Neural cell (in vitro differentiated cells): ENCODE data around the gene MED26. TPM values are rescaled to one million over a fixed set of nuclear protein-coding genes. Genes with fewer than 3 reads are reported as not detected.

Experiments
- H2AFZ ChIP-seq: fragments of 200-600, 300-800 bp; sonication (generic), shearing (Covaris generic); 2 replicates; pipeline ENCODE4 v1.6.0; 2014; ENCODE audit warnings: low read depth, mild to moderate bottlenecking, antibody characterized with exemption, low read length, moderate library complexity
- H3F3A ChIP-seq: fragments of 200-600 bp; shearing (Covaris generic); 2 replicates; pipeline ENCODE4 v1.6.1; 2016; ENCODE audit warnings: mild to moderate bottlenecking, moderate library complexity, mixed read lengths, antibody characterized with exemption, low read length; ENCODE audit not compliant: insufficient read depth, poor library complexity, severe bottlenecking
- H3K27ac ChIP-seq: fragments of 200-600, 300-800 bp; sonication (generic), shearing (Covaris generic); 2 replicates; pipeline ENCODE4 v1.5.1; 2014; ENCODE audit warnings: mild to moderate bottlenecking, low read length, moderate library complexity
- H3K27me3 ChIP-seq: fragments of 300-800, 200-600 bp; sonication (generic), shearing (Covaris generic); 2 replicates; pipeline ENCODE4 v1.6.0; 2014; ENCODE audit warnings: mild to moderate bottlenecking, low read depth, low read length, moderate library complexity; ENCODE audit not compliant: insufficient read depth
- H3K36me3 ChIP-seq: fragments of 300-800, 200-600 bp; sonication (generic), shearing (Covaris generic); 2 replicates; pipeline ENCODE4 v1.5.1; 2014; ENCODE audit warnings: mild to moderate bottlenecking, antibody characterized with exemption, low read length, moderate library complexity; ENCODE audit not compliant: insufficient read depth
- H3K4me2 ChIP-seq: fragments of 300-800, 200-600 bp; sonication (generic), shearing (Covaris generic); 2 replicates; pipeline ENCODE4 v1.6.0; 2014; ENCODE audit warnings: mild to moderate bottlenecking, low read length
- H3K4me3 ChIP-seq: fragments of 300-800, 200-600 bp; sonication (generic), shearing (Covaris generic); 2 replicates; pipeline ENCODE4 v1.5.1; 2014; ENCODE audit warnings: mild to moderate bottlenecking, low read length, moderate library complexity
- H3K79me2 ChIP-seq: fragments of 200-600 bp; shearing (Covaris generic); replicated peaks from 2 replicates; pipeline ENCODE4 v1.6.0; 2014; ENCODE audit warnings: mild to moderate bottlenecking, low read length, moderate library complexity; ENCODE audit not compliant: insufficient read depth
- H3K9ac ChIP-seq: fragments of 300-800, 200-600 bp; sonication (generic), shearing (Covaris generic); 2 replicates; pipeline ENCODE4 v1.6.1; 2016; ENCODE audit warnings: mild to moderate bottlenecking, low read length, mixed read lengths
- H3K9me2 ChIP-seq: fragments of 200-600 bp; shearing (Covaris generic); 2 replicates; pipeline ENCODE4 v1.6.1; 2016; ENCODE audit warnings: mild to moderate bottlenecking, low read length, mixed read lengths; ENCODE audit not compliant: insufficient read depth
- H3K9me3 ChIP-seq: fragments of 200-600, 300-800 bp; sonication (generic), shearing (Covaris generic); 2 replicates; pipeline ENCODE4 v1.6.1; 2016; ENCODE audit warnings: mild to moderate bottlenecking, mixed run types, low read length, moderate library complexity, mixed read lengths
- H4K20me1 ChIP-seq: fragments of 200-600 bp; shearing (Covaris generic); 2 replicates; pipeline ENCODE4 v1.6.1; 2016; ENCODE audit warnings: mild to moderate bottlenecking, mixed run types; ENCODE audit not compliant: insufficient read depth
- CTCF ChIP-seq: fragments of 450-650 bp; IDR thresholded peaks from 2 replicates; pipeline ENCODE4 v1.5.1; 2014; ENCODE audit warnings: antibody characterized with exemption, mild to moderate bottlenecking, moderate library complexity; ENCODE audit not compliant: poor library complexity, severe bottlenecking
- EZH2 ChIP-seq: fragments of 200-600, 300-800 bp; shearing (Covaris generic), sonication (generic); IDR thresholded peaks from 2 replicates; pipeline ENCODE4 v1.6.1; 2014; ENCODE audit warnings: antibody characterized with exemption, low read length, borderline replicate concordance, mild to moderate bottlenecking; ENCODE audit not compliant: insufficient read depth, poor library complexity, severe bottlenecking
- MXI1 ChIP-seq: fragments of 450-650 bp; conservative IDR thresholded peaks from 2 replicates; pipeline ENCODE4 v1.6.1; 2014; ENCODE audit warnings: antibody characterized with exemption, mild to moderate bottlenecking; ENCODE audit not compliant: poor library complexity, severe bottlenecking
- POLR2AphosphoS5 ChIP-seq: IDR thresholded peaks from 2 replicates; pipeline ENCODE4 v1.6.1; 2012
- RAD21 ChIP-seq: fragments of 450-650 bp; conservative IDR thresholded peaks from 2 replicates; pipeline ENCODE4 v1.6.1; 2014; ENCODE audit warnings: antibody characterized with exemption, mild to moderate bottlenecking, moderate library complexity
- REST ChIP-seq: IDR thresholded peaks from 2 replicates; pipeline ENCODE4 v1.6.1; 2012; ENCODE audit warnings: borderline replicate concordance
- SMC3 ChIP-seq: fragments of 450-650 bp; conservative IDR thresholded peaks from 2 replicates; pipeline ENCODE4 v1.6.1; 2014; ENCODE audit warnings: antibody characterized with exemption, mild to moderate bottlenecking, moderate library complexity; ENCODE audit not compliant: poor library complexity
- TAF1 ChIP-seq: IDR thresholded peaks from 2 replicates; pipeline ENCODE4 v1.6.1; 2012; ENCODE audit warnings: low read depth
- polyA plus RNA-seq: library from polyadenylated mRNA; depleted of rRNA; stranded (reverse); fragments of >200 nt; gene quantifications from 2 replicates; pipeline ENCODE4 v1.2.3, GENCODE V29; 2014

The MED26 gene
- polyA plus RNA-seq, 1 donor from 2014 or later = 4.2 TPM

GRCh38 chr19:16601378-16602052 is 26.5 kb downstream of the MED26 start:
- no peaks in the 10 kb centered on the region for H3K27me3 ChIP-seq
- no peaks in the 10 kb centered on the region for H4K20me1 ChIP-seq
- H3F3A ChIP-seq = no peaks in the 10 kb centered on the region
- H3K4me3 ChIP-seq = no peak overlapping the region
- no peak overlapping the region for H3K27ac ChIP-seq
- no peak overlapping the region for H3K9ac ChIP-seq
- no peaks in the 10 kb centered on the region for H3K9me2 ChIP-seq
- TF ChIP-seq EZH2 = no peak
- no peak for TF ChIP-seq SMC3
- no peak for TF ChIP-seq RAD21
- TF ChIP-seq MXI1 = no peak
- no peak for TF ChIP-seq REST
- no peak for TF ChIP-seq POLR2AphosphoS5
- no peak for TF ChIP-seq TAF1
- no peak overlapping the region for H3K4me2 ChIP-seq
- no peaks in the 10 kb centered on the region for H3K36me3 ChIP-seq
- H3K9me3 ChIP-seq = no peaks in the 10 kb centered on the region
- peaks cover 11% of the 10 kb centered on the region for H3K79me2 ChIP-seq
- no peak overlapping the region for H2AFZ ChIP-seq

GRCh38 chr19:16600824-16601223 is 27.2 kb downstream of the MED26 start:
- H3K9me2 ChIP-seq = no peaks in the 10 kb centered on the region
- H3K27ac ChIP-seq = no peak overlapping the region
- H3K36me3 ChIP-seq = no peaks in the 10 kb centered on the region
- no peaks in the 10 kb centered on the region for H4K20me1 ChIP-seq
- H3K27me3 ChIP-seq = no peaks in the 10 kb centered on the region
- no peaks in the 10 kb centered on the region for H3F3A ChIP-seq
- no peak overlapping the region for H3K9ac ChIP-seq
- no peaks in the 10 kb centered on the region for H3K9me3 ChIP-seq
- TF ChIP-seq RAD21 (no peak), REST (no peak), CTCF (no peak), EZH2 (no peak)
- no peak overlapping the region for H3K4me2 ChIP-seq
- no peak overlapping the region for H2AFZ ChIP-seq
- H3K4me3 ChIP-seq = no peak overlapping the region
- peaks cover 13% of the 10 kb centered on the region for H3K79me2 ChIP-seq
